ENCODE results near the gene C17orf50.

The C17orf50 gene

DNA sequence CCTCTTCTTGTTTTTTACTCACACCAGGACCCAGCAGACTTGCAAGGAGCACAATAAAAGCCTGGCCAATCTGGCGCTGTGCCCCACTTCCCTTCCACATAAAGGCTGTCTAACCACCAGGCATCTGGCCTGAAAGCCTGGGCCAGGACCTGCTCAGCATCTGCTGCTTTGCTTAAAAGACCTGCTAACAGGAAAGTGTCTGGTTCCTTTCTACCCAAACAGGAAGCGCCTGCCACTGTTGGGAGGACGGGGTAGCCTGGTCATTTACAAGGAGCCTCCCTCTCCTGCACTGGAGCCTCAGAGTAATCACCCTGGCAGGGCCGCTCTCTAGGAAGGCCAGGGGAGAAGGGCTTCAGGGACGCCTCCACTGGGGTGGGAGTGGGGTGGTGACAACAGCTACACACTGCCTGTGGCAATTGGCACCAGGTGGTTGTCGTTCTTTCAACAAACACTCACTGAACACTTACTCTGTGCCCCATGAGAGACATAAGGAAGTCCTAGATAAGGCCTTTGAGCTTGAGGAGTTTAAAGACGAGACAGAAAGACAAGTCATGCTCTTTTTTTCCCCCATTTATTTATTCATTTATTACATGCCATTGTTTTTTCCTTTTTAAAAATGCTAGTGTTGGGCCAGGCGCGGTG lies 41.0 kb downstream of the C17orf50 start:
- peak; percentile 87 for DNase-seq (ENCODE audit: low read depth)
- TF ChIP-seq, protein P1, sequence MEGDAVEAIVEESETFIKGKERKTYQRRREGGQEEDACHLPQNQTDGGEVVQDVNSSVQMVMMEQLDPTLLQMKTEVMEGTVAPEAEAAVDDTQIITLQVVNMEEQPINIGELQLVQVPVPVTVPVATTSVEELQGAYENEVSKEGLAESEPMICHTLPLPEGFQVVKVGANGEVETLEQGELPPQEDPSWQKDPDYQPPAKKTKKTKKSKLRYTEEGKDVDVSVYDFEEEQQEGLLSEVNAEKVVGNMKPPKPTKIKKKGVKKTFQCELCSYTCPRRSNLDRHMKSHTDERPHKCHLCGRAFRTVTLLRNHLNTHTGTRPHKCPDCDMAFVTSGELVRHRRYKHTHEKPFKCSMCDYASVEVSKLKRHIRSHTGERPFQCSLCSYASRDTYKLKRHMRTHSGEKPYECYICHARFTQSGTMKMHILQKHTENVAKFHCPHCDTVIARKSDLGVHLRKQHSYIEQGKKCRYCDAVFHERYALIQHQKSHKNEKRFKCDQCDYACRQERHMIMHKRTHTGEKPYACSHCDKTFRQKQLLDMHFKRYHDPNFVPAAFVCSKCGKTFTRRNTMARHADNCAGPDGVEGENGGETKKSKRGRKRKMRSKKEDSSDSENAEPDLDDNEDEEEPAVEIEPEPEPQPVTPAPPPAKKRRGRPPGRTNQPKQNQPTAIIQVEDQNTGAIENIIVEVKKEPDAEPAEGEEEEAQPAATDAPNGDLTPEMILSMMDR (IDR thresholded peaks at IDR 0.05; ENCODE audit: low read length, missing control alignments), result no peak
- H3K4me3 ChIP-seq (replicated peaks; ENCODE audit: low read depth, low read length), result no peak overlapping the region

DNA sequence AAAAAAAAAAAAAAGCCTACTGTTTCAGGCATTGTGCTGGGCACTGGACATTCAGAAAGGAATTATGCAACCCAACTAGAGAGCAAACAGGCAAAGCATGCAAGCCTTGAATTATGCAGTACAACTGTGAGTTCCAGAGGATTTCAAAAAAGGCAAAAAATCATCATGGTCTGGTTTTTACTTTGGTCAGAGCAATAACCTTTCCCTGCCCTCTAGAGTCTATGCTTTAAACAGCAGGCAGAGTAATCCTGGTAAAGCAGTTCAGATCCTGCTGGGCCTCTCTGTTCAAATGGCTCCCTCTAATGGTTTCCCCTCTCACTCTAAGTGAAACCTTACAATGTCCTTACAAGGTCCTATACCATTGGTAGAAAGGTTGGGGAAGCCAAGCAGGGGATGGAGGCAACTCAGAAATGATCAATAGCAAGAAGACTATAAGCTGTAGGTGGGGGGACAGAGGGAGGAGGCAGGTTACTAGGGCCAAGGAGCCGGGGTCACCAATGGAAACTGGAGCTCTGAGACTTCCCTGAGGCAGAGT lies 44.0 kb downstream of the C17orf50 start:
- peak; percentile 96 for DNase-seq (ENCODE audit: low read depth)

GRCh38 chr17:35807371-35808144 lies 46.9 kb downstream of the C17orf50 start:
- TF ChIP-seq, protein P1 (IDR thresholded peaks at IDR 0.05; ENCODE audit: low read length, missing control alignments), result no peak
- H3K4me3 ChIP-seq (replicated peaks; ENCODE audit: low read depth, low read length), result no peak overlapping the region
- peak; percentile 61 for DNase-seq (ENCODE audit: low read depth)

More for the DNA sequence above, 44.0 kb downstream of the C17orf50 start:
- no peak overlapping the region for H3K4me3 ChIP-seq (replicated peaks; ENCODE audit: low read depth, low read length)
- TF ChIP-seq, protein P1 (IDR thresholded peaks at IDR 0.05; ENCODE audit: low read length, missing control alignments), result peak; percentile 99

- DNase-seq (ENCODE audit: low read depth), result no peak
- TF ChIP-seq, protein P1 (IDR thresholded peaks at IDR 0.05; ENCODE audit: low read length, missing control alignments), result no peak
- peak overlapping the region; percentile 94 for H3K4me3 ChIP-seq (replicated peaks; ENCODE audit: low read depth, low read length)
Measured at GRCh38 chr17:35808240-35808961, 47.7 kb downstream of the C17orf50 start.

GRCh38 chr17:35808962-35809854 lies 48.5 kb downstream of the C17orf50 start, which contains the start of gene TAF15:
TSS of gene TAF15 (plus strand) at chr17:35809484. CDS start at chr17:35809570, 86 bp downstream.
- DNase-seq (ENCODE audit: low read depth), result peak; percentile 99
- H3K4me3 ChIP-seq (replicated peaks; ENCODE audit: low read depth, low read length), result peak within 1 kb of the TSS; percentile 94
- TF ChIP-seq, protein P1 (IDR thresholded peaks at IDR 0.05; ENCODE audit: low read length, missing control alignments), result peak; percentile 82

Measured in fibroblast of pulmonary artery (primary cell).